GM23338 (cell line): ENCODE data around the gene PLCD4. TPM values are rescaled to one million over a fixed set of nuclear protein-coding genes. Genes with fewer than 3 reads are reported as not detected.

Experiments used
- ATAC-seq: fragments of 200-7000 bp; cut with Tn5 transposase; 3 replicates; pipeline ENCODE4 v1.9.1; 2020
- DNase-seq: peaks from one replicate; pipeline ENCODE4 v3.0.0-alpha.2; 2015; ENCODE audit warnings: low spot score
- H2AFZ ChIP-seq: fragments of 200-600 bp; sonication (generic); 2 replicates; pipeline ENCODE4 v1.8.0; 2016; ENCODE audit warnings: antibody characterized with exemption, mild to moderate bottlenecking, moderate library complexity
- H3F3A ChIP-seq: fragments of 200-600 bp; sonication (generic); replicated peaks from 2 replicates; pipeline ENCODE4 v1.8.0; 2017; ENCODE audit warnings: antibody characterized with exemption, mixed run types, low read depth
- H3K27ac ChIP-seq: fragments of 200-600 bp; sonication (generic); 2 replicates; pipeline ENCODE4 v1.6.1; 2016; ENCODE audit warnings: low read depth
- H3K27me3 ChIP-seq: fragments of 200-600 bp; sonication (generic); 2 replicates; pipeline ENCODE4 v1.8.0; 2016; ENCODE audit warnings: mild to moderate bottlenecking, mixed run types, moderate library complexity; ENCODE audit not compliant: insufficient read depth
- H3K36me3 ChIP-seq: fragments of 200-600 bp; sonication (generic); 2 replicates; pipeline ENCODE4 v1.8.0; 2016; ENCODE audit warnings: mild to moderate bottlenecking; ENCODE audit not compliant: insufficient read depth
- H3K4me1 ChIP-seq: fragments of 200-600 bp; sonication (generic); 2 replicates; pipeline ENCODE4 v1.8.0; 2016; ENCODE audit warnings: mild to moderate bottlenecking, moderate library complexity; ENCODE audit not compliant: insufficient read depth
- H3K4me2 ChIP-seq: fragments of 200-600 bp; sonication (generic); 2 replicates; pipeline ENCODE4 v1.7.1; 2017; ENCODE audit warnings: mixed run types
- H3K4me3 ChIP-seq: fragments of 200-600 bp; sonication (generic); 2 replicates; pipeline ENCODE4 v1.6.1; 2016; ENCODE audit warnings: mixed run types
- H3K79me2 ChIP-seq: fragments of 200-600 bp; sonication (generic); replicated peaks from 2 replicates; pipeline ENCODE4 v1.8.0; 2017; ENCODE audit warnings: mild to moderate bottlenecking; ENCODE audit not compliant: insufficient read depth
- H3K9me2 ChIP-seq: fragments of 200-600 bp; sonication (generic); 2 replicates; pipeline ENCODE4 v1.8.0; 2017; ENCODE audit not compliant: insufficient read depth
- H4K20me1 ChIP-seq: fragments of 200-600 bp; sonication (generic); replicated peaks from 2 replicates; pipeline ENCODE4 v1.8.0; 2017; ENCODE audit warnings: mild to moderate bottlenecking; ENCODE audit not compliant: insufficient read depth
- H3K27ac Mint-ChIP-seq: 2 replicates; pipeline ENCODE4 v1.8.0; 2020; ENCODE audit warnings: inconsistent platforms, mild to moderate bottlenecking, moderate library complexity, mixed read lengths
- H3K27me3 Mint-ChIP-seq: 3 replicates; pipeline ENCODE4 v1.8.0; 2022; ENCODE audit warnings: low read depth, mild to moderate bottlenecking, moderate library complexity, mixed read lengths, inconsistent platforms; ENCODE audit not compliant: insufficient read depth, poor library complexity
- H3K36me3 Mint-ChIP-seq: 3 replicates; pipeline ENCODE4 v1.8.0; 2021; ENCODE audit warnings: low read depth, mild to moderate bottlenecking, inconsistent platforms, moderate library complexity, mixed read lengths
- H3K4me1 Mint-ChIP-seq: 3 replicates; pipeline ENCODE4 v1.8.0; 2020; ENCODE audit warnings: mild to moderate bottlenecking, inconsistent platforms, mixed read lengths
- H3K4me3 Mint-ChIP-seq: 3 replicates; pipeline ENCODE4 v1.8.0; 2021; ENCODE audit warnings: moderate library complexity, mild to moderate bottlenecking, inconsistent platforms, mixed read lengths
- H3K9me3 Mint-ChIP-seq: 3 replicates; pipeline ENCODE4 v1.8.0; 2020; ENCODE audit warnings: moderate library complexity, mild to moderate bottlenecking, inconsistent platforms, mixed read lengths
- CREB1 ChIP-seq: fragments of 250-450 bp; sonication (Bioruptor Pico); IDR thresholded peaks from 2 replicates; pipeline ENCODE4 v1.5.0; 2020; ENCODE audit warnings: low read depth, mild to moderate bottlenecking, moderate library complexity
- CTCF ChIP-seq, 2 experiments: fragments of 200-600 bp in 1 of 2; sonication (generic) in 1 of 2; conservative IDR thresholded peaks; 2 replicates each; pipeline versions ENCODE4 v1.5.1 to v1.6.1; 2016 to 2017; ENCODE audit warnings: antibody characterized with exemption in 2 of 2, low read depth in 2 of 2, mild to moderate bottlenecking in 2 of 2, moderate library complexity in 1 of 2
- ETS1 ChIP-seq: IDR thresholded peaks from 2 replicates; pipeline ENCODE4 v1.6.1; 2016; ENCODE audit warnings: antibody characterized with exemption
- EZH2 ChIP-seq: fragments of 200-600 bp; sonication (generic); IDR thresholded peaks from one replicate; pipeline ENCODE4 v1.8.0; 2017; ENCODE audit warnings: antibody characterized with exemption, mild to moderate bottlenecking, low read depth; ENCODE audit not compliant: unreplicated experiment
- EZH2phosphoT487 ChIP-seq: fragments of 200-600 bp; sonication (generic); IDR thresholded peaks from one replicate; pipeline ENCODE4 v1.8.1; 2018; ENCODE audit warnings: antibody characterized with exemption; ENCODE audit not compliant: unreplicated experiment
- NANOG ChIP-seq: IDR thresholded peaks from 2 replicates; pipeline ENCODE4 v1.6.1; 2016; ENCODE audit warnings: antibody characterized with exemption, borderline replicate concordance
- POLR2AphosphoS5 ChIP-seq: IDR thresholded peaks from 2 replicates; pipeline ENCODE4 v1.6.1; 2016; ENCODE audit warnings: antibody characterized with exemption, low read depth
- REST ChIP-seq: IDR thresholded peaks from one replicate; pipeline ENCODE4 v1.6.1; 2018; ENCODE audit warnings: antibody characterized with exemption; ENCODE audit not compliant: unreplicated experiment
- STAT1 ChIP-seq: IDR thresholded peaks from one replicate; pipeline ENCODE4 v1.6.1; 2016; ENCODE audit warnings: antibody characterized with exemption; ENCODE audit not compliant: unreplicated experiment
- ZNF114 ChIP-seq: fragments of 250-450 bp; sonication (Bioruptor Pico); IDR thresholded peaks from 2 replicates; pipeline ENCODE4 v1.5.0; 2020; ENCODE audit warnings: mild to moderate bottlenecking, moderate library complexity
- ZNF331 ChIP-seq: fragments of 250-450 bp; sonication (Bioruptor Pico); IDR thresholded peaks from 2 replicates; pipeline ENCODE4 v1.5.0; 2020; ENCODE audit warnings: low read depth, mild to moderate bottlenecking, moderate library complexity
- ZNF462 ChIP-seq: fragments of 250-450 bp; sonication (Bioruptor Pico); IDR thresholded peaks from 2 replicates; pipeline ENCODE4 v1.5.0; 2020; ENCODE audit warnings: mild to moderate bottlenecking, moderate library complexity
- polyA plus RNA-seq: library from polyadenylated mRNA; unstranded; fragments of >200 nt; fragmentation: Nextera tagmentation; extraction: Ambion mirVana; gene quantifications from 2 replicates; pipeline ENCODE4 v1.2.1, GENCODE V29; 2016
- total RNA-seq: library from RNA; depleted of rRNA; stranded (reverse); fragments of >200 nt; shearing (Covaris generic); gene quantifications from 2 replicates; pipeline ENCODE4 v1.2.3, GENCODE V29; 2014

Gene PLCD4
- total and polyA plus RNA-seq, 2 experiments from 2014 or later: 0.80 to 1.3 TPM

GRCh38 chr2:218615868-218616315 is 8.2 kb downstream of the PLCD4 start:
- Histone ChIP-seq H4K20me1 (no peaks in the 10 kb centered on the region), H3F3A (no peaks in the 10 kb centered on the region), H3K4me3 (no peak overlapping the region), H3K27me3 (no peaks in the 10 kb centered on the region), H2AFZ (no peak overlapping the region), H3K36me3 (no peaks in the 10 kb centered on the region), H3K9me2 (no peaks in the 10 kb centered on the region), H3K4me2 (no peak overlapping the region), H3K79me2 (no peaks in the 10 kb centered on the region), H3K4me1 (no peaks in the 10 kb centered on the region), H3K27ac (no peak overlapping the region)
- no peak overlapping the region for H3K4me3 Mint-ChIP-seq
- peaks cover 3% of the 10 kb centered on the region for H3K27me3 Mint-ChIP-seq
- DNase-seq: no peak
- TF ChIP-seq ZNF114 (no peak), NANOG (no peak), ETS1 (no peak), EZH2 (no peak), POLR2AphosphoS5 (no peak), EZH2phosphoT487 (no peak), REST (no peak), CREB1 (no peak), ZNF462 (no peak), CTCF (conservative IDR thresholded peaks at IDR 0.05; ENCODE audit: low read depth in 2 of 2) (no peak), STAT1 (no peak), ZNF331 (CRISPR knock-in tag) (no peak)
- H3K9me3 Mint-ChIP-seq: no peaks in the 10 kb centered on the region; the same call in 2 of the 3 replicates
- no peaks in the 10 kb centered on the region for H3K36me3 Mint-ChIP-seq
- no peak overlapping the region for H3K27ac Mint-ChIP-seq
- ATAC-seq: no peak
- H3K4me1 Mint-ChIP-seq: no peaks in the 10 kb centered on the region
